Measurements from ENCODE around the gene HAUS6. TPM values are rescaled to one million over a fixed set of nuclear protein-coding genes. Genes with fewer than 3 reads are reported as not detected.

Gene HAUS6
- total and polyA plus RNA-seq, 2 donors (not counting 1 experiment from before 2014, with no cell fraction given): 4.1 to 13.5 TPM

DNA sequence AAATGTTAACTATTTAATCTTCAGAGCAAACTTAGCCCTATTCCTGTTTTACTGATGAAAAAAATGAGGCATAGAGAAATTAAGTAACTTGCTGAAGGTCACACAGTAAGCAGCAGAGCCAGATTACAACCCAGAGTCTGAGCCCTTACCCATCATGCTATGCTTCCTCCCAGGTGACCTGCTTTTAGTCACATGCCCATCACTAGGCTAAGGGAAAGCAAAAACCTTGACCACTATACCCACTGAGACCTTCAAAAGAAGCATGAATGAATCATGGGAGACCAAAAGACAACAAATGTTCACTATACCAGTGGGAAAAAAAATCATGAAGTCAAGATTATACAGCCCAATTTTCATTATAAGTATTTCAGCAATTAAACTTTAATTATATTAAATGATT is 5.3 kb upstream of the HAUS6 start:
- no peak overlapping the region for H3K9ac ChIP-seq (ENCODE audit: low read length)
- no peak for DNase-seq
- H3K4me1 ChIP-seq (ENCODE audit: control insufficient read depth in 2 of 2, insufficient read depth in 2 of 2, low read length in 2 of 2): peaks cover 3% of the 10 kb centered on the region in 2 donors
- intact Hi-C loops (cut with micrococcal nuclease): no loop called here
- H3K4me3 Mint-ChIP-seq: no peak overlapping the region
- no peaks in the 10 kb centered on the region for H3K27me3 ChIP-seq (replicated peaks in 1 of 4; ENCODE audit: control extremely low read depth in 1 of 4, control insufficient read depth in 3 of 4, insufficient read depth in 4 of 4, low read length in 3 of 4)
- POLR2A ChIA-PET: no interaction called here
- no peaks in the 10 kb centered on the region for H3K27me3 Mint-ChIP-seq
- no peaks in the 10 kb centered on the region for H3K79me2 ChIP-seq (ENCODE audit: control insufficient read depth, insufficient read depth, low read length)
- no peak overlapping the region for H3K4me3 ChIP-seq (ENCODE audit: control extremely low read depth in 1 of 5, extremely low read depth in 1 of 5, insufficient read depth in 1 of 5, low read depth in 2 of 5, low read length in 4 of 5)
- ATAC-seq (ENCODE audit: low read depth): no peak
- H3K4me2 ChIP-seq (replicated peaks; ENCODE audit: low read depth, low read length, poor library complexity, severe bottlenecking): no peak overlapping the region
- H3K36me3 ChIP-seq (replicated peaks in 1 of 2; ENCODE audit: control extremely low read depth in 1 of 2, control insufficient read depth in 1 of 2, extremely low read depth in 1 of 2, insufficient read depth in 2 of 2, low read length in 1 of 2): no peaks in the 10 kb centered on the region
- no peaks in the 10 kb centered on the region for H4K20me1 ChIP-seq (ENCODE audit: control insufficient read depth, insufficient read depth, low read length, poor library complexity, severe bottlenecking)
- H3K9me3 ChIP-seq (ENCODE audit: control extremely low read depth in 1 of 3, control insufficient read depth in 2 of 3, insufficient read depth in 1 of 3, low read length in 2 of 3): no peaks in the 10 kb centered on the region
- no peak overlapping the region for H3K27ac ChIP-seq (ENCODE audit: low read length in 2 of 2)
- no peaks in the 10 kb centered on the region for H3K9me3 Mint-ChIP-seq (ENCODE audit: insufficient read depth)
- CTCF ChIA-PET: no interaction called here
- H3K27ac Mint-ChIP-seq: no peak overlapping the region
- no peak overlapping the region for H2AFZ ChIP-seq (ENCODE audit: insufficient read depth, low read depth, low read length, poor library complexity, severe bottlenecking)
- no peak for TF ChIP-seq EZH2 (IDR thresholded peaks at IDR 0.05; ENCODE audit: borderline replicate concordance, insufficient read depth, low read depth, low read length, poor library complexity, severe bottlenecking)
- TF ChIP-seq, protein P1, sequence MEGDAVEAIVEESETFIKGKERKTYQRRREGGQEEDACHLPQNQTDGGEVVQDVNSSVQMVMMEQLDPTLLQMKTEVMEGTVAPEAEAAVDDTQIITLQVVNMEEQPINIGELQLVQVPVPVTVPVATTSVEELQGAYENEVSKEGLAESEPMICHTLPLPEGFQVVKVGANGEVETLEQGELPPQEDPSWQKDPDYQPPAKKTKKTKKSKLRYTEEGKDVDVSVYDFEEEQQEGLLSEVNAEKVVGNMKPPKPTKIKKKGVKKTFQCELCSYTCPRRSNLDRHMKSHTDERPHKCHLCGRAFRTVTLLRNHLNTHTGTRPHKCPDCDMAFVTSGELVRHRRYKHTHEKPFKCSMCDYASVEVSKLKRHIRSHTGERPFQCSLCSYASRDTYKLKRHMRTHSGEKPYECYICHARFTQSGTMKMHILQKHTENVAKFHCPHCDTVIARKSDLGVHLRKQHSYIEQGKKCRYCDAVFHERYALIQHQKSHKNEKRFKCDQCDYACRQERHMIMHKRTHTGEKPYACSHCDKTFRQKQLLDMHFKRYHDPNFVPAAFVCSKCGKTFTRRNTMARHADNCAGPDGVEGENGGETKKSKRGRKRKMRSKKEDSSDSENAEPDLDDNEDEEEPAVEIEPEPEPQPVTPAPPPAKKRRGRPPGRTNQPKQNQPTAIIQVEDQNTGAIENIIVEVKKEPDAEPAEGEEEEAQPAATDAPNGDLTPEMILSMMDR (IDR thresholded peaks at IDR 0.05): no peak
- no peaks in the 10 kb centered on the region for H3K4me1 Mint-ChIP-seq

DNA sequence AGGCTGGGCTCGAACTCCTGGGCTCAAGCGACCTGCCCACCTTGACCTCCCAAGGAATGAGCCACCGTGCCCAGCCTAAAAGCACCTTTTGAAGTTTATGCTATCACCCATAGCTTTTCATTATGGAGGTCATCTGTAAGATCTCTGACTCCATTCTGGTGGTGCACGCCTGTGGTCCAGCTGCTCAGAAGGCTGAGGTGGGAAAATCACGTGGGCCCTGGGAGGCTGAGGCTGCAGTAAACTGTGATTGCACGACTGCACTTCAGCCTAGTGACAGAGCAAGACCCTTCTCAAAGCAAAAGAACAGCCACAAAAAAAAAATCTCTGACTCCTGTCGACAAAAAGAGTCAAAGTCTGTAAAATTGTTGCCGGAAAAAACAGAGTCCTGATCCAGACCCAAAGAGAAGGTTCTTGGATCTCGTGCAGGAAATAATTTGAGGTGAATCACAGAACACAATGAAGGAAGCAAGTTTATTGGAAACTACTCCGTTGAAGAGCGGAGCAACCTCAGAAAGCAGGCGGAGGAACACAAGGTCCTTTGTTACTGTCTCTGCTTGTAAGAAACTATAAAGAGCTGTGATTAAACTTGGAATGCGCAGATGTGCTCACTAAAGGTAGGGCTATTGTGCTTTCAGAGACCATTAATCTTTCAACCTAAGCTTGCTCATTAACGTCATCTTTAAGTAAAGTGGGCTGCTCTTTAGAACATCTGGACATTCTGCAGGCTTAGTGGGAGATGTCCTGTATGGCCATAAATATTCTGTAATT is 2.0 kb upstream of the HAUS6 start:
- intact Hi-C loops (cut with micrococcal nuclease): no loop called here
- no peak for TF ChIP-seq EZH2 (IDR thresholded peaks at IDR 0.05; ENCODE audit: borderline replicate concordance, insufficient read depth, low read depth, low read length, poor library complexity, severe bottlenecking)
- Mint-ChIP-seq H3K27me3 (no peaks in the 10 kb centered on the region), H3K4me3 (no peak overlapping the region), H3K27ac (no peak overlapping the region), H3K9me3 (ENCODE audit: insufficient read depth) (no peaks in the 10 kb centered on the region), H3K4me1 (peaks cover 20% of the 10 kb centered on the region)
- no peak overlapping the region for H3K27ac ChIP-seq (ENCODE audit: low read length in 2 of 2)
- no peaks in the 10 kb centered on the region for H3K36me3 ChIP-seq (replicated peaks in 1 of 2; ENCODE audit: control extremely low read depth in 1 of 2, control insufficient read depth in 1 of 2, extremely low read depth in 1 of 2, insufficient read depth in 2 of 2, low read length in 1 of 2)
- peaks cover 29% of the 10 kb centered on the region for H3K79me2 ChIP-seq (ENCODE audit: control insufficient read depth, insufficient read depth, low read length)
- peaks cover 7% of the 10 kb centered on the region for H4K20me1 ChIP-seq (ENCODE audit: control insufficient read depth, insufficient read depth, low read length, poor library complexity, severe bottlenecking)
- POLR2A ChIA-PET: no interaction called here
- H3K9me3 ChIP-seq (ENCODE audit: control extremely low read depth in 1 of 3, control insufficient read depth in 2 of 3, insufficient read depth in 1 of 3, low read length in 2 of 3): no peaks in the 10 kb centered on the region
- H3K4me2 ChIP-seq (replicated peaks; ENCODE audit: low read depth, low read length, poor library complexity, severe bottlenecking): no peak overlapping the region
- peaks cover 3 to 16% of the 10 kb centered on the region in 2 donors for H3K4me1 ChIP-seq (ENCODE audit: control insufficient read depth in 2 of 2, insufficient read depth in 2 of 2, low read length in 2 of 2)
- peak overlapping the region; percentile 24 for H2AFZ ChIP-seq (ENCODE audit: insufficient read depth, low read depth, low read length, poor library complexity, severe bottlenecking)
- no peak for ATAC-seq (ENCODE audit: low read depth)
- H3K27me3 ChIP-seq (replicated peaks in 1 of 4; ENCODE audit: control extremely low read depth in 1 of 4, control insufficient read depth in 3 of 4, insufficient read depth in 4 of 4, low read length in 3 of 4): no peaks in the 10 kb centered on the region
- no peak overlapping the region for H3K9ac ChIP-seq (ENCODE audit: low read length)
- 95% methylated on average over 11 of the region's 14 CpGs for WGBS (ENCODE audit: insufficient coverage)
- DNase-seq: no peak
- no peak overlapping the region for H3K4me3 ChIP-seq (ENCODE audit: control extremely low read depth in 1 of 5, extremely low read depth in 1 of 5, insufficient read depth in 1 of 5, low read depth in 2 of 5, low read length in 4 of 5)
- CTCF ChIA-PET: interaction anchor here (1.1 to 1.3 kb wide), 3 partner anchors 55 to 361 kb away, joined by 3 to 5 read pairs (median 3); partner anchors contain the start of gene RRAGA

Measured in B cell (primary cell).